A673 (cell line): ENCODE data around the gene IPO7.

Experiments
- EZH2 ChIP-seq: fragments of 200-600 bp; sonication (generic); IDR thresholded peaks from 2 replicates; pipeline ENCODE4 v1.6.1; 2017; ENCODE audit warnings: borderline replicate concordance, low read depth, mild to moderate bottlenecking, mixed read lengths, antibody characterized with exemption, low read length; ENCODE audit not compliant: poor library complexity, severe bottlenecking
- TF ChIP-seq, protein P1 (sequence below): fragments of 300-800, 200-600 bp; sonication (generic); conservative IDR thresholded peaks from 2 replicates; pipeline ENCODE4 v1.5.1; 2017; ENCODE audit warnings: low read depth, mild to moderate bottlenecking, antibody characterized with exemption, low read length, moderate library complexity, mixed read lengths

DNA sequence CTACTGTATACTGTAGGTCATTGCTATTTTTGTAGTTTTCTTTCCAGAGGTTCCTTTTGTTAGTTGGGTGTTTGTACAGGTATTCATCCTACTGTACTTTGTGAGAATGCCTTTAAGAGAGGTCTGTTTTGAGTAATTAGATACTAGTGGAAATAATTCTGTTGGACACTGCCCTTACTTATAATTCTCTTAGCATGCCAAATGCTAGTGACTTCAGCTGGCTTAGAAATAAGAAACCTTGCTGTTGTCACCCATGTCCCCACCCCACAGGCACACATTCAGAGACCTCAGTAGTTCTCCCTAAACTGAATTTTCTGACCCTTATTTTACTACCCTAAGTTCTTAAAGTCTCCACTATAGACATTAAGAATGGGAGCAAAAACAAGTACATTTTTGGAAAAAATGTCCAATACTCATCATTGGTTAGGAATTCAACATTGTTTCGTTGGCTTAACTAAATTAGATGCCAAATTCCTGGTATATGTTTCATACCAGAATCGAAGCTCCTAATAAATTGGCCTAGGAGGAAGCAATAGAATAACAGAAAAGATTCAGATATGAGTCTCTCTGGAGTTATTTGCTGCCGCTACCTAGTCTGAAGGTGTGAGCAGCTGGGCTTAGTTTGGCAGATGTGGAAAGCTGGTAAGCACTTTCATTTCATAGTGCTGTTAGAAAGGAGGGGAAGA, 104.8 kb downstream of the IPO7 start:
- TF ChIP-seq, protein P1, sequence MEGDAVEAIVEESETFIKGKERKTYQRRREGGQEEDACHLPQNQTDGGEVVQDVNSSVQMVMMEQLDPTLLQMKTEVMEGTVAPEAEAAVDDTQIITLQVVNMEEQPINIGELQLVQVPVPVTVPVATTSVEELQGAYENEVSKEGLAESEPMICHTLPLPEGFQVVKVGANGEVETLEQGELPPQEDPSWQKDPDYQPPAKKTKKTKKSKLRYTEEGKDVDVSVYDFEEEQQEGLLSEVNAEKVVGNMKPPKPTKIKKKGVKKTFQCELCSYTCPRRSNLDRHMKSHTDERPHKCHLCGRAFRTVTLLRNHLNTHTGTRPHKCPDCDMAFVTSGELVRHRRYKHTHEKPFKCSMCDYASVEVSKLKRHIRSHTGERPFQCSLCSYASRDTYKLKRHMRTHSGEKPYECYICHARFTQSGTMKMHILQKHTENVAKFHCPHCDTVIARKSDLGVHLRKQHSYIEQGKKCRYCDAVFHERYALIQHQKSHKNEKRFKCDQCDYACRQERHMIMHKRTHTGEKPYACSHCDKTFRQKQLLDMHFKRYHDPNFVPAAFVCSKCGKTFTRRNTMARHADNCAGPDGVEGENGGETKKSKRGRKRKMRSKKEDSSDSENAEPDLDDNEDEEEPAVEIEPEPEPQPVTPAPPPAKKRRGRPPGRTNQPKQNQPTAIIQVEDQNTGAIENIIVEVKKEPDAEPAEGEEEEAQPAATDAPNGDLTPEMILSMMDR = no peak
- TF ChIP-seq EZH2 = no peak
